ENCODE measurements around the gene AP3B1. TPM values are rescaled to one million over a fixed set of nuclear protein-coding genes. Genes with fewer than 3 reads are reported as not detected.
A peak's percentile ranks its signal among the peaks of the same experiment; 100 is the strongest.

The AP3B1 gene
- total and polyA plus RNA-seq, 2 experiments from 2014 or later, result 32.1 to 46.3 TPM

DNA sequence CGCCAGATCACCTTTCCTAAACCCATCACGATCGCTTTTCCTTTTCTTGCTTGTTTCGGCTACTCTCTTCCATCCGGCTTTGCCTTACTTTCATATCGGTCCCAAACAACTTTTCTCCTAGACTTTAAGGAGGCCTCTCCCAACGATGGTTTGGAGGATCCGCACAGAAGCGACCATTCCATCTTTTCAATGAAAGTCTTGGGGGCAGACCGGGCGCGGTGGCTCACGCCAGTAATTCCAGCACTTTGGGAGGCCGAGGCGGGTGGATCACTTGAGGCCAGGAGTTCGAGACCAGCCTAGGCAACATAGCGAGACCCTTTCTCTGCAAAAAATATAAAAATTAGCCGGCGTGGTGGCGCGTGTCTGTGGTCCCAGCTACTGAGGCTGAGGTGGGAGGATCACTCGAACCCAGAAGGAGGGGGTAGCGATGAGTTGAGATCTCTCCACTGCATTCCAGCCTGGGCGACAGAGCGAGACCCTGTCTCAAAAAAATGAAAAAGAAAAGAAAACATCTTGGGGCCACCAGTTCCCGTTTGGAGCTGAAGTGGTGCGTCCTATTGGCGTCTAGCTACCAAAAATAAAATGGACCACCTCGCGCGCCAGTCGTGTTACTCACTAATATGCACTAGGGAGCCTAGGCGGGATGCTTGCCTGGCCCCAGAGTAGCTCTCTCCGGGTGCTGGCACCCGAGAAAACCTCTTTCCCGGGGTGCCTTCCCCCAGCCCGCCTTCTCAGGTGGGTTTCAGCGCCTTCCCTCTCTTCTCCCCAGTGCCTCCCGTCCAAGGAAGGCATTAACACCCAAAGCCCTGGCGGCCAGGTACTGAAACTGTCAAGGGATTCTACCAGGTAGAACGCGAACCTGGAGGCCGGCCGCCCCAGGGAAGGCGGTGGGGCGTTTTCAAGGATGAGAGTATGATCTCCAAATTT lies 800 bp upstream of the AP3B1 start:
- H3K4me1 Mint-ChIP-seq, result peaks cover 15% of the 10 kb centered on the region; the same call in 2 of the 3 replicates
- no peaks in the 10 kb centered on the region for H3K36me3 Mint-ChIP-seq (ENCODE audit: low read depth)
- peaks cover 11% of the 10 kb centered on the region for H3K27me3 ChIP-seq (ENCODE audit: insufficient read depth)
- H3K4me1 ChIP-seq (ENCODE audit: insufficient read depth), result no peaks in the 10 kb centered on the region
- peak overlapping the region; percentile 89 for H3K4me3 Mint-ChIP-seq
- H3K4me3 ChIP-seq, result peak overlapping the region; percentile 87
- no peaks in the 10 kb centered on the region for H3K36me3 ChIP-seq (ENCODE audit: insufficient read depth)
- H3K79me2 ChIP-seq (replicated peaks; ENCODE audit: insufficient read depth), result peaks cover 35% of the 10 kb centered on the region
- peak overlapping the region; percentile 73 for H3K27ac Mint-ChIP-seq
- ATAC-seq (peak; percentile 82), DNase-seq (ENCODE audit: low spot score) (peak; percentile 91)
- peak overlapping the region; percentile 86 for H3K4me2 ChIP-seq
- no peak for TF ChIP-seq STAT1 (IDR thresholded peaks at IDR 0.05; ENCODE audit: unreplicated experiment)
- TF ChIP-seq JUNB (IDR thresholded peaks at IDR 0.05; ENCODE audit: unreplicated experiment), result no peak
- peak; percentile 11; the same call in 1 of the 2 replicates for TF ChIP-seq ZNF114 (CRISPR knock-in tag; IDR thresholded peaks at IDR 0.05)
- TF ChIP-seq CTCF (conservative IDR thresholded peaks at IDR 0.05; ENCODE audit: low read depth in 2 of 2), result peak; percentile 41 to 62
- TF ChIP-seq, protein P1, sequence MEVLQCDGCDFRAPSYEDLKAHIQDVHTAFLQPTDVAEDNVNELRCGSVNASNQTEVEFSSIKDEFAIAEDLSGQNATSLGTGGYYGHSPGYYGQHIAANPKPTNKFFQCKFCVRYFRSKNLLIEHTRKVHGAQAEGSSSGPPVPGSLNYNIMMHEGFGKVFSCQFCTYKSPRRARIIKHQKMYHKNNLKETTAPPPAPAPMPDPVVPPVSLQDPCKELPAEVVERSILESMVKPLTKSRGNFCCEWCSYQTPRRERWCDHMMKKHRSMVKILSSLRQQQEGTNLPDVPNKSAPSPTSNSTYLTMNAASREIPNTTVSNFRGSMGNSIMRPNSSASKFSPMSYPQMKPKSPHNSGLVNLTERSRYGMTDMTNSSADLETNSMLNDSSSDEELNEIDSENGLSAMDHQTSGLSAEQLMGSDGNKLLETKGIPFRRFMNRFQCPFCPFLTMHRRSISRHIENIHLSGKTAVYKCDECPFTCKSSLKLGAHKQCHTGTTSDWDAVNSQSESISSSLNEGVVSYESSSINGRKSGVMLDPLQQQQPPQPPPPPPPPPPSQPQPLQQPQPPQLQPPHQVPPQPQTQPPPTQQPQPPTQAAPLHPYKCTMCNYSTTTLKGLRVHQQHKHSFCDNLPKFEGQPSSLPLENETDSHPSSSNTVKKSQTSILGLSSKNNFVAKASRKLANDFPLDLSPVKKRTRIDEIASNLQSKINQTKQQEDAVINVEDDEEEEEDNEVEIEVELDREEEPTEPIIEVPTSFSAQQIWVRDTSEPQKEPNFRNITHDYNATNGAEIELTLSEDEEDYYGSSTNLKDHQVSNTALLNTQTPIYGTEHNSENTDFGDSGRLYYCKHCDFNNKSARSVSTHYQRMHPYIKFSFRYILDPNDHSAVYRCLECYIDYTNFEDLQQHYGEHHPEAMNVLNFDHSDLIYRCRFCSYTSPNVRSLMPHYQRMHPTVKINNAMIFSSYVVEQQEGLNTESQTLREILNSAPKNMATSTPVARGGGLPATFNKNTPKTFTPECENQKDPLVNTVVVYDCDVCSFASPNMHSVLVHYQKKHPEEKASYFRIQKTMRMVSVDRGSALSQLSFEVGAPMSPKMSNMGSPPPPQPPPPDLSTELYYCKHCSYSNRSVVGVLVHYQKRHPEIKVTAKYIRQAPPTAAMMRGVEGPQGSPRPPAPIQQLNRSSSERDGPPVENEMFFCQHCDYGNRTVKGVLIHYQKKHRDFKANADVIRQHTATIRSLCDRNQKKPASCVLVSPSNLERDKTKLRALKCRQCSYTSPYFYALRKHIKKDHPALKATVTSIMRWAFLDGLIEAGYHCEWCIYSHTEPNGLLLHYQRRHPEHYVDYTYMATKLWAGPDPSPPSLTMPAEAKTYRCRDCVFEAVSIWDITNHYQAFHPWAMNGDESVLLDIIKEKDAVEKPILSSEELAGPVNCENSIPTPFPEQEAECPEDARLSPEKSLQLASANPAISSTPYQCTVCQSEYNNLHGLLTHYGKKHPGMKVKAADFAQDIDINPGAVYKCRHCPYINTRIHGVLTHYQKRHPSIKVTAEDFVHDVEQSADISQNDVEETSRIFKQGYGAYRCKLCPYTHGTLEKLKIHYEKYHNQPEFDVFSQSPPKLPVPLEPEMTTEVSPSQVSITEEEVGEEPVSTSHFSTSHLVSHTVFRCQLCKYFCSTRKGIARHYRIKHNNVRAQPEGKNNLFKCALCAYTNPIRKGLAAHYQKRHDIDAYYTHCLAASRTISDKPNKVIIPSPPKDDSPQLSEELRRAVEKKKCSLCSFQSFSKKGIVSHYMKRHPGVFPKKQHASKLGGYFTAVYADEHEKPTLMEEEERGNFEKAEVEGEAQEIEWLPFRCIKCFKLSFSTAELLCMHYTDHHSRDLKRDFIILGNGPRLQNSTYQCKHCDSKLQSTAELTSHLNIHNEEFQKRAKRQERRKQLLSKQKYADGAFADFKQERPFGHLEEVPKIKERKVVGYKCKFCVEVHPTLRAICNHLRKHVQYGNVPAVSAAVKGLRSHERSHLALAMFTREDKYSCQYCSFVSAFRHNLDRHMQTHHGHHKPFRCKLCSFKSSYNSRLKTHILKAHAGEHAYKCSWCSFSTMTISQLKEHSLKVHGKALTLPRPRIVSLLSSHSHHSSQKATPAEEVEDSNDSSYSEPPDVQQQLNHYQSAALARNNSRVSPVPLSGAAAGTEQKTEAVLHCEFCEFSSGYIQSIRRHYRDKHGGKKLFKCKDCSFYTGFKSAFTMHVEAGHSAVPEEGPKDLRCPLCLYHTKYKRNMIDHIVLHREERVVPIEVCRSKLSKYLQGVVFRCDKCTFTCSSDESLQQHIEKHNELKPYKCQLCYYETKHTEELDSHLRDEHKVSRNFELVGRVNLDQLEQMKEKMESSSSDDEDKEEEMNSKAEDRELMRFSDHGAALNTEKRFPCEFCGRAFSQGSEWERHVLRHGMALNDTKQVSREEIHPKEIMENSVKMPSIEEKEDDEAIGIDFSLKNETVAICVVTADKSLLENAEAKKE (CRISPR knock-in tag; IDR thresholded peaks at IDR 0.05), result no peak
- TF ChIP-seq REST (IDR thresholded peaks at IDR 0.05; ENCODE audit: unreplicated experiment), result no peak
- TF ChIP-seq, protein P2, sequence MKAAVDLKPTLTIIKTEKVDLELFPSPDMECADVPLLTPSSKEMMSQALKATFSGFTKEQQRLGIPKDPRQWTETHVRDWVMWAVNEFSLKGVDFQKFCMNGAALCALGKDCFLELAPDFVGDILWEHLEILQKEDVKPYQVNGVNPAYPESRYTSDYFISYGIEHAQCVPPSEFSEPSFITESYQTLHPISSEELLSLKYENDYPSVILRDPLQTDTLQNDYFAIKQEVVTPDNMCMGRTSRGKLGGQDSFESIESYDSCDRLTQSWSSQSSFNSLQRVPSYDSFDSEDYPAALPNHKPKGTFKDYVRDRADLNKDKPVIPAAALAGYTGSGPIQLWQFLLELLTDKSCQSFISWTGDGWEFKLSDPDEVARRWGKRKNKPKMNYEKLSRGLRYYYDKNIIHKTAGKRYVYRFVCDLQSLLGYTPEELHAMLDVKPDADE (IDR thresholded peaks at IDR 0.05), result no peak
- TF ChIP-seq ZNF331 (CRISPR knock-in tag; IDR thresholded peaks at IDR 0.05; ENCODE audit: low read depth), result no peak
- TF ChIP-seq EZH2 (IDR thresholded peaks at IDR 0.05; ENCODE audit: low read depth, unreplicated experiment), result no peak
- no peak for TF ChIP-seq CREB1 (CRISPR knock-in tag; IDR thresholded peaks at IDR 0.05; ENCODE audit: low read depth)
- TF ChIP-seq NANOG (IDR thresholded peaks at IDR 0.05; ENCODE audit: borderline replicate concordance), result no peak
- no peak for TF ChIP-seq EZH2phosphoT487 (IDR thresholded peaks at IDR 0.05; ENCODE audit: unreplicated experiment)
- no peak for TF ChIP-seq POLR2AphosphoS5 (IDR thresholded peaks at IDR 0.05; ENCODE audit: low read depth)
- H3F3A ChIP-seq (replicated peaks; ENCODE audit: low read depth), result peaks cover 6% of the 10 kb centered on the region
- peaks cover 15% of the 10 kb centered on the region for H4K20me1 ChIP-seq (replicated peaks; ENCODE audit: insufficient read depth)
- H3K9me2 ChIP-seq (ENCODE audit: insufficient read depth), result no peaks in the 10 kb centered on the region
- peak overlapping the region; percentile 82 for H3K27ac ChIP-seq (ENCODE audit: low read depth)
- peaks cover 11% of the 10 kb centered on the region for H3K27me3 Mint-ChIP-seq (ENCODE audit: insufficient read depth, low read depth, poor library complexity)
- peaks cover 7% of the 10 kb centered on the region for H3K9me3 Mint-ChIP-seq
- peak overlapping the region; percentile 95 for H2AFZ ChIP-seq

All from GM23338 (cell line).